Natural killer cell (primary cell): ENCODE measurements around the gene ARID3C. TPM values are rescaled to one million over a fixed set of nuclear protein-coding genes. Genes with fewer than 3 reads are reported as not detected.

ENCODE experiments used
- ATAC-seq, 3 donors: fragments of 150-1000 bp in 2 of 3; fragments of 200-7000 bp in 1 of 3; cut with Tn5 transposase; 1 replicate in 1 of 3; 2 replicates in 2 of 3; pipeline ENCODE4 v1.10.0; 2021; ENCODE audit warnings: mild to moderate bottlenecking in 2 of 3, moderate library complexity in 2 of 3
- DNase-seq, 2 donors: peaks; one replicate each; pipeline versions ENCODE4 v3.0.0 to v3.0.0-alpha.2; 2013 to 2021; ENCODE audit warnings: mixed read lengths in 1 of 2
- H3K27ac ChIP-seq: one replicate; pipeline ENCODE4 v1.5.1; 2013; ENCODE audit warnings: mild to moderate bottlenecking, low read length
- H3K27me3 ChIP-seq: one replicate; pipeline ENCODE4 v1.6.1; 2013; ENCODE audit warnings: low read length; ENCODE audit not compliant: control insufficient read depth, insufficient read depth
- H3K36me3 ChIP-seq: one replicate; pipeline ENCODE4 v1.6.1; 2013; ENCODE audit warnings: low read length; ENCODE audit not compliant: control insufficient read depth, insufficient read depth
- H3K4me1 ChIP-seq: one replicate; pipeline ENCODE4 v1.6.1; 2013; ENCODE audit warnings: low read length; ENCODE audit not compliant: control insufficient read depth, insufficient read depth
- H3K4me3 ChIP-seq: one replicate; pipeline ENCODE4 v1.5.1; 2013; ENCODE audit warnings: low read length
- H3K9me3 ChIP-seq: one replicate; pipeline ENCODE4 v1.6.1; 2013; ENCODE audit warnings: low read length; ENCODE audit not compliant: control insufficient read depth, insufficient read depth
- H3K27ac Mint-ChIP-seq, 2 donors: one replicate each; pipeline ENCODE4 v1.8.0; 2022; ENCODE audit warnings: mild to moderate bottlenecking in 2 of 2, mixed read lengths in 2 of 2, moderate library complexity in 1 of 2
- H3K27me3 Mint-ChIP-seq, 2 donors: one replicate each; pipeline ENCODE4 v1.8.0; 2022; ENCODE audit warnings: low read depth in 2 of 2, mixed read lengths in 2 of 2
- H3K36me3 Mint-ChIP-seq: one replicate; pipeline ENCODE4 v1.8.0; 2022; ENCODE audit warnings: mixed read lengths
- H3K4me1 Mint-ChIP-seq, 2 donors: one replicate each; pipeline ENCODE4 v1.8.0; 2022; ENCODE audit warnings: mixed read lengths in 2 of 2
- H3K4me3 Mint-ChIP-seq: one replicate; pipeline ENCODE4 v1.8.0; 2022; ENCODE audit warnings: mild to moderate bottlenecking, moderate library complexity, mixed read lengths
- H3K9me3 Mint-ChIP-seq, 2 donors: one replicate each; pipeline ENCODE4 v1.8.0; 2022; ENCODE audit warnings: mixed read lengths in 2 of 2
- WGBS: methylation state at CpG from one replicate; pipeline ENCODE4 v1.1.7; 2013; ENCODE audit warnings: missing lambda C conversion rate; ENCODE audit not compliant: insufficient coverage; 5-methylcytosine and 5-hydroxymethylcytosine counted together
- intact Hi-C: fragments of 100-400 bp; cut with micrococcal nuclease; formaldehyde crosslinking; loops from one replicate; pipeline ENCODE4 v1.14.2; 2022
- total RNA-seq, 4 donors: library from RNA; stranded (reverse); fragments of 120-200 nt in 1 of 4; gene quantifications; one replicate each; pipeline versions ENCODE4 v1.2.3 to v1.2.4, GENCODE V29; 2013 to 2022
- TF ChIP-seq, protein P1 (sequence below): fragments of 200-600 bp; IDR thresholded peaks from one replicate; pipeline ENCODE4 v1.8.0; 2022; ENCODE audit warnings: antibody characterized with exemption

ARID3C gene
- total RNA-seq, 3 donors from 2014 or later (not counting 1 experiment from before 2014, with no cell fraction given): 0.24 to 0.77 TPM; not detected in 1

DNA sequence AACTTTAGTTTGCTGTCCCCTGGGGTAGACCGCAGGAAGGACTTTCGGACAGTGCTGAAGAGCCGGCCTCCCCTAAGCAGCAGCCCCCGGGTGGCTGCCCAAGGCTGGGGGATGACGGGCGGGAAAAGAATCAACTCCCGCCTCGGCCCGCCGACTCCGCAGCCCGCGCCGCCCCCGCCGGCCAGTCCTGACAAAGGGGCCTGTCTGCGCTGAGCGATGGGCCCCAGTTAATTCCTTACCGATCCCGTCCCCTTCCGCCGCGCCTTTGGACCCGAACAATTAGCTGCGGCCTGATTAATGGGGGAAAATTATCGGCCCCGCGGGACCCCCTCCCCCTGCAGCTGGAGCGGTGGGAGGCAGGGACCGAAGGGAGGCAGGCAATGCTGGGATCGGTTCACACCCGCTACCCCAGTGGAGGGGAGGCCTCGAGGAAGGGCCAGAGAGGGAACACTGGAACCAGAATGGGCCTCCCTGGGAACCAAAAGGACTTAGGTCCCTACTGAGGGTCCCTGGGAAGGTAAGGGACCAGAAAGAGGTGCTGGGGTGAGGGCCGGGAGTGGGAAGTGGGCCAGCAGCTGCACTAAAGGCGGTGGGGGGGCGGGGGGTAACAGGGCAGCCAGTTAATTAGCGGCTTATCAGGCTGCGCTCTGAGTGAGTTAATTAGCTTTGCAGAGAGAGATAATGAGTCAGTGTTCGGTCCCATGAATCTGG, 4.2 kb downstream of the ARID3C start:
- Mint-ChIP-seq H3K4me1 (peaks cover 35 to 44% of the 10 kb centered on the region in 2 donors), H3K9me3 (no peaks in the 10 kb centered on the region), H3K27ac (no peak overlapping the region), H3K4me3 (no peak overlapping the region), H3K27me3 (peaks cover 58 to 59% of the 10 kb centered on the region in 2 donors), H3K36me3 (peaks cover 8% of the 10 kb centered on the region)
- 17% methylated on average over 39 of the region's 39 CpGs for WGBS
- DNase-seq (no peak), ATAC-seq (no peak)
- H3K9me3 ChIP-seq: no peaks in the 10 kb centered on the region
- no peak overlapping the region for H3K27ac ChIP-seq
- intact Hi-C loops: no loop called here
- peaks cover 36% of the 10 kb centered on the region for H3K4me1 ChIP-seq
- H3K36me3 ChIP-seq: no peaks in the 10 kb centered on the region
- H3K27me3 ChIP-seq: peaks cover 64% of the 10 kb centered on the region
- TF ChIP-seq, protein P1, sequence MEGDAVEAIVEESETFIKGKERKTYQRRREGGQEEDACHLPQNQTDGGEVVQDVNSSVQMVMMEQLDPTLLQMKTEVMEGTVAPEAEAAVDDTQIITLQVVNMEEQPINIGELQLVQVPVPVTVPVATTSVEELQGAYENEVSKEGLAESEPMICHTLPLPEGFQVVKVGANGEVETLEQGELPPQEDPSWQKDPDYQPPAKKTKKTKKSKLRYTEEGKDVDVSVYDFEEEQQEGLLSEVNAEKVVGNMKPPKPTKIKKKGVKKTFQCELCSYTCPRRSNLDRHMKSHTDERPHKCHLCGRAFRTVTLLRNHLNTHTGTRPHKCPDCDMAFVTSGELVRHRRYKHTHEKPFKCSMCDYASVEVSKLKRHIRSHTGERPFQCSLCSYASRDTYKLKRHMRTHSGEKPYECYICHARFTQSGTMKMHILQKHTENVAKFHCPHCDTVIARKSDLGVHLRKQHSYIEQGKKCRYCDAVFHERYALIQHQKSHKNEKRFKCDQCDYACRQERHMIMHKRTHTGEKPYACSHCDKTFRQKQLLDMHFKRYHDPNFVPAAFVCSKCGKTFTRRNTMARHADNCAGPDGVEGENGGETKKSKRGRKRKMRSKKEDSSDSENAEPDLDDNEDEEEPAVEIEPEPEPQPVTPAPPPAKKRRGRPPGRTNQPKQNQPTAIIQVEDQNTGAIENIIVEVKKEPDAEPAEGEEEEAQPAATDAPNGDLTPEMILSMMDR: no peak
- no peak overlapping the region for H3K4me3 ChIP-seq

DNA sequence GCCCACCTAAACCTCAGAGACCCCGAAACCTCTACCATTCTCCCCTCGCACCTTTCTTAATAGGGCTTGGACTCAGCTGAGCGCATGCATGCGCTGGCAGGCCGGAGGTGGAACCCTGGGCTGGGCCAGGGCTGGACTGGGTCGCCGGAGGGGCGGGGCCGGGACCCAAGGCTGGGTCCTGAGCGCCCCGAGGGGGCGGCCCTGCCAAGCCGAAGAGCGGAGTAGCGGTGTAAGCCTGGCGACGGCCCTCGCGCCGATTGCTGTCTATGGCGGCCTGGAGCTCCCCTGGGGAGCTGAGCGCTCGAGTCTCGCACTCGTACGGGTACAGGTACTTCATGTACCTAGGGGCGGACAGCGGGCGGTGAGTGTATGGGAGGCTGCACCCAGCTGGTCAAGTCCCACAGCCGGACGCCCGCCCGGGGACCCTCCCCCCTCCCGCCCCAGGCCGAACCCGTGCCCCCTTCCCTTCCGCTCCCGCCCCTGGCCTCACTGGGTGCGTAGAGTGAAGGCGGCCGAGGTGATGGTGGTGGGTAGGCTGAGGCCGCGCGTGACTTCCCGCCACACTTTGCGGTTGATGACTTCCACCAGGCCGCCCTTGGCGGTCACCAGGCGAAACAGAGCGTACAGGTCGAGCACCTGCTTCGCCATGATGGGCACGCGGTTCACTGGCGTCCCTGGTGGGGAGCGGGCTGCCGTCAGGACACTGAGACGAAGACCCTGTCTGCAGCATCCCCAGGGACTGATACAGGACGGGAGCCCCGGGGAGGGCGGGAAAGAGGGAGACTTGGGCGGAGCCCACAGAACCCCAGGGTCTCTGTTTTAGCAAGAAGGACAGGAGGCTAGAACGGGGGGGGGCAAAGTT, 5.3 kb downstream of the ARID3C start:
- H3K4me3 ChIP-seq: no peak overlapping the region
- ATAC-seq: no peak
- 8% methylated on average over 55 of the region's 63 CpGs for WGBS
- intact Hi-C loops: no loop called here
- DNase-seq: peak in 1 of 2 donors; percentile 38
- Mint-ChIP-seq H3K9me3 (no peaks in the 10 kb centered on the region), H3K4me3 (peak overlapping the region; percentile 39), H3K4me1 (peaks cover 36 to 44% of the 10 kb centered on the region in 2 donors), H3K27ac (no peak overlapping the region), H3K36me3 (peaks cover 5% of the 10 kb centered on the region), H3K27me3 (peaks cover 49 to 51% of the 10 kb centered on the region in 2 donors)
- H3K36me3 ChIP-seq: no peaks in the 10 kb centered on the region
- H3K4me1 ChIP-seq: peaks cover 34% of the 10 kb centered on the region
- no peak overlapping the region for H3K27ac ChIP-seq
- no peaks in the 10 kb centered on the region for H3K9me3 ChIP-seq
- TF ChIP-seq, protein P1: no peak
- H3K27me3 ChIP-seq: peaks cover 58% of the 10 kb centered on the region

DNA sequence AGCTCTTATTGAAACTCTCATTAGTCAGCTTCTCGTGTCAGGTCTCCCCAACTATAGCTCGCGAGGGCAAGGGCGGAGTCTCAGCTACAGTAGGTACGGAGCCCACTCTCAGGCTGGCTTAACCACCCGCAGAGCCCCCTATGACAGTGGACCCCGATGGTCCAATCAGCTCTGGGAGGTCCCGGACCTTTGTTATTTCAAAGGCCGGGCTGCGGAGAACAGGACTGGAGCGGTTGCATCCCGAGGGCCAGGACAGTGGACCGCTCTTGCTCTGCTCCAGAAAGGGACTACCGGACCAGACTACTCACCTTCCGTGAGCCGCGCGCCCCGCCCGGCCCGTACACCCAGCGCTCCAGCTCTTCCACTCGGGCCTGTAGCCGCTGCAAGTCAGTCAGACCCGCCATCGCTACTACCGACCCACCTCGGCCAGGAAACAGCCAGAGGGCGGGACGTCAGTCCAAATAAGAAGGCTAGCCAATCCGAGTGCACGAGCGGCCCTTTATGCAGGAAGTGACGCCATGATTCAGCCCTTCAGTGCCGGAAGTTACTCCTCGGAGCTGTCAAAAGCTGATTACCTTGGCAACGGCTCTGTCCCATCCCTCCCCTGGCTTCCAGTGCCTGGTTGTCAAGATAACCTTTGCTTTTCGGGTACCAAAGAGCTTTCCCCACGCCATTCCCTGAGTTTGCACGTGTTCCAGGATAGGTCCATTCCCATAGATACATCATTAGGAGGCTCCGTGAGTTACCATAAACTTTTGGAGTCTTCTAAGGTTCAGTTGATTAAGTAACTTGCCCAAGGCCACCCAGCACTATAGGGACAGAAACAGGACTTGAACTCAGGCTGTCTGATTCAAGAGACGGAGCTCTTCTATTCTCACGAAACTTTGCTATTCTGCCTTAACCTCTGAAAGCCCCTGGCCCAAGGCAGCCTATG, 8.5 kb downstream of the ARID3C start, which contains the start of gene DCTN3:
TSS of gene DCTN3 (minus strand) at position 435 of the 934 bp plus-strand sequence. CDS start at position 404, 31 bp downstream.
- Mint-ChIP-seq H3K4me1 (peaks cover 30 to 37% of the 10 kb centered on the region in 2 donors), H3K27ac (peak within 1 kb of the TSS; percentile 89 to 95), H3K9me3 (no peaks in the 10 kb centered on the region), H3K4me3 (peak within 1 kb of the TSS; percentile 95), H3K36me3 (peaks cover 7% of the 10 kb centered on the region), H3K27me3 (peaks cover 19 to 26% of the 10 kb centered on the region in 2 donors)
- peak; percentile 85 to 97 for DNase-seq
- peak; percentile 97 to 98 (median 97) for ATAC-seq
- peak within 1 kb of the TSS; percentile 67 for H3K27ac ChIP-seq
- H3K36me3 ChIP-seq: peaks cover 24% of the 10 kb centered on the region
- H3K4me1 ChIP-seq: peaks cover 30% of the 10 kb centered on the region
- peak within 1 kb of the TSS; percentile 68 for H3K4me3 ChIP-seq
- H3K27me3 ChIP-seq: peaks cover 35% of the 10 kb centered on the region
- TF ChIP-seq, protein P1: no peak
- intact Hi-C loops: loop anchor here (1.0 kb wide), 2 partner anchors 8 to 14 kb away; partner anchors contain the start of gene RPP25L
- no peaks in the 10 kb centered on the region for H3K9me3 ChIP-seq
- 6% methylated on average over 43 of the region's 43 CpGs for WGBS
